ENCODE data around the gene UHRF1.
A peak's percentile ranks its signal among the peaks of the same experiment; 100 is the strongest.

UHRF1 gene

GRCh38 chr19:4908360-4908759, 941 bp upstream of the UHRF1 start:
- no peak overlapping the region for H3K23ac ChIP-seq (ENCODE audit: low read depth, low read length, poor library complexity)
- no peak overlapping the region for H3K18ac ChIP-seq (ENCODE audit: low read length)
- H3K9ac ChIP-seq (ENCODE audit: low read depth, low read length, poor library complexity) = no peak overlapping the region
- no peak for DNase-seq (ENCODE audit: low spot score)
- H2BK120ac ChIP-seq (ENCODE audit: low read depth, low read length) = no peak overlapping the region
- H4K91ac ChIP-seq (ENCODE audit: low read depth, low read length, poor library complexity) = no peak overlapping the region
- H3K27me3 ChIP-seq (ENCODE audit: control insufficient read depth in 3 of 3, insufficient read depth in 3 of 3, low read depth in 1 of 3, low read length in 3 of 3) = no peaks in the 10 kb centered on the region
- no peak overlapping the region for H2AK5ac ChIP-seq (ENCODE audit: low read depth, low read length)
- no peak overlapping the region for H3K4me2 ChIP-seq (ENCODE audit: insufficient read depth, low read length, poor library complexity, severe bottlenecking)
- no peak overlapping the region for H2BK15ac ChIP-seq (ENCODE audit: low read length)
- no peaks in the 10 kb centered on the region for H3K79me1 ChIP-seq (ENCODE audit: low read depth, low read length)
- no peak overlapping the region for H3K14ac ChIP-seq (ENCODE audit: low read length)
- H3K4me3 ChIP-seq (ENCODE audit: low read length in 2 of 2) = no peak overlapping the region
- no CpG with 5 or more reads among the region's 5 CpGs for WGBS, 2 donors (ENCODE audit: extremely low coverage in 2 of 2, insufficient read length in 2 of 2, insufficient replicate concordance in 1 of 2)
- H3K4ac ChIP-seq (ENCODE audit: low read length) = no peak overlapping the region
- H3K36me3 ChIP-seq (replicated peaks in 1 of 2; ENCODE audit: control insufficient read depth in 2 of 2, insufficient read depth in 2 of 2, low read length in 2 of 2) = peaks cover 11 to 22% of the 10 kb centered on the region in 2 donors
- H2AFZ ChIP-seq (ENCODE audit: low read length) = peak overlapping the region; percentile 97
- no peaks in the 10 kb centered on the region for H3K9me3 ChIP-seq (replicated peaks in 1 of 2; ENCODE audit: control insufficient read depth in 2 of 2, insufficient read depth in 1 of 2, low read depth in 1 of 2, low read length in 2 of 2)
- H2BK12ac ChIP-seq (ENCODE audit: low read length) = no peak overlapping the region
- no peak overlapping the region for H3K27ac ChIP-seq (replicated peaks; ENCODE audit: low read length)
- H4K8ac ChIP-seq (ENCODE audit: low read depth, low read length) = no peak overlapping the region
- H2BK5ac ChIP-seq (ENCODE audit: low read length) = no peak overlapping the region
- H3K4me1 ChIP-seq (ENCODE audit: control insufficient read depth in 2 of 2, insufficient read depth in 1 of 2, low read depth in 1 of 2, low read length in 2 of 2) = peaks cover 16 to 17% of the 10 kb centered on the region in 2 donors

GRCh38 chr19:4908781-4909155, 533 bp upstream of the UHRF1 start:
- Histone ChIP-seq H3K9me3 (replicated peaks in 1 of 2; ENCODE audit: control insufficient read depth in 2 of 2, insufficient read depth in 1 of 2, low read depth in 1 of 2, low read length in 2 of 2) (no peaks in the 10 kb centered on the region), H3K4me2 (ENCODE audit: insufficient read depth, low read length, poor library complexity, severe bottlenecking) (peak overlapping the region; percentile 99), H3K18ac (ENCODE audit: low read length) (peak overlapping the region; percentile 97), H3K9ac (ENCODE audit: low read depth, low read length, poor library complexity) (peak overlapping the region; percentile 80), H2BK120ac (ENCODE audit: low read depth, low read length) (peak overlapping the region; percentile 94), H4K8ac (ENCODE audit: low read depth, low read length) (no peak overlapping the region), H2BK15ac (ENCODE audit: low read length) (peak overlapping the region; percentile 72), H3K4me1 (ENCODE audit: control insufficient read depth in 2 of 2, insufficient read depth in 1 of 2, low read depth in 1 of 2, low read length in 2 of 2) (peaks cover 16 to 17% of the 10 kb centered on the region in 2 donors), H2BK12ac (ENCODE audit: low read length) (peak overlapping the region; percentile 86), H3K27ac (replicated peaks; ENCODE audit: low read length) (no peak overlapping the region), H3K14ac (ENCODE audit: low read length) (no peak overlapping the region), H3K23ac (ENCODE audit: low read depth, low read length, poor library complexity) (peak overlapping the region; percentile 89), H2AFZ (ENCODE audit: low read length) (peak overlapping the region; percentile 97), H4K91ac (ENCODE audit: low read depth, low read length, poor library complexity) (no peak overlapping the region), H3K4me3 (ENCODE audit: low read length in 2 of 2) (peak overlapping the region in 1 of 2 donors; percentile 77), H3K27me3 (ENCODE audit: control insufficient read depth in 3 of 3, insufficient read depth in 3 of 3, low read depth in 1 of 3, low read length in 3 of 3) (no peaks in the 10 kb centered on the region), H2AK5ac (ENCODE audit: low read depth, low read length) (peak overlapping the region; percentile 95), H3K4ac (ENCODE audit: low read length) (no peak overlapping the region), H3K79me1 (ENCODE audit: low read depth, low read length) (no peaks in the 10 kb centered on the region), H2BK5ac (ENCODE audit: low read length) (peak overlapping the region; percentile 88), H3K36me3 (replicated peaks in 1 of 2; ENCODE audit: control insufficient read depth in 2 of 2, insufficient read depth in 2 of 2, low read length in 2 of 2) (peaks cover 13 to 26% of the 10 kb centered on the region in 2 donors)
- WGBS, 2 donors (ENCODE audit: extremely low coverage in 2 of 2, insufficient read length in 2 of 2, insufficient replicate concordance in 1 of 2) = no CpG with 5 or more reads among the region's 15 CpGs
- no peak for DNase-seq (ENCODE audit: low spot score)

DNA sequence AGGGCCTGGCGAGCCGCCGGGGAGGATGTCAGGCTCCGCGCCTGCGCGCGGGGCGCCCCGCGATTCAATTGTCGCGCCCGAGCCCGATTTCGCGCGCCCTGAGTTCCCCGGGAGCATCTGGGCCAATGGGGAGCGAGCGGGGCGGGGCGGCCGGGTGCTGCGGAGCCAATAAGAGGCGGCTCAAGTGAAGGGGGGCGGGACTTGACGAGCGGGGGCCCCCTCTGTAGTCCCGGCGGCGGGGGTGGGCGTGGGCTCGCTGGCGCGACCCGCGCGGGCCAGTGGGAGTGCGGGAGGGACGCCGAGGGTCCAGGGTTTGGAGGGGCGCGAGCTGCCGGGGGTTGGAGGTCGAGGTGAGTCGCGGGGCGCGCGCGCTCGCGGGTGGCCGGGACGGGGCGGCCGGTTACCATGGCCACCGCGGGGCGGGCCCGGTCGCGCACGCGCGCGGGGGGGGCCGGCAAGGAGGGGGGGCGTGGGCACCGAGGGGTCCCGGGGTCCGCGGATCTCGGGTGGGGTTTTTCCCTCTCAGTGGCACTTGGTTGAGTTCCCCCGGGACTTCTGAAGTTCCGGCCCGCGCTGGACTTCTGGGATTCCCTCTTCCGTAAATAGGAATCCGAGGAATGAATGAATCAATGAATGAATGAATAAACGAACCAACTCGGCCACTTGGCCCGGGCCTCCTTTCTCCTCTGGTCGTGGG, 744 bp downstream of the UHRF1 start:
- peaks cover 6% of the 10 kb centered on the region for H3K79me1 ChIP-seq (ENCODE audit: low read depth, low read length)

DNA sequence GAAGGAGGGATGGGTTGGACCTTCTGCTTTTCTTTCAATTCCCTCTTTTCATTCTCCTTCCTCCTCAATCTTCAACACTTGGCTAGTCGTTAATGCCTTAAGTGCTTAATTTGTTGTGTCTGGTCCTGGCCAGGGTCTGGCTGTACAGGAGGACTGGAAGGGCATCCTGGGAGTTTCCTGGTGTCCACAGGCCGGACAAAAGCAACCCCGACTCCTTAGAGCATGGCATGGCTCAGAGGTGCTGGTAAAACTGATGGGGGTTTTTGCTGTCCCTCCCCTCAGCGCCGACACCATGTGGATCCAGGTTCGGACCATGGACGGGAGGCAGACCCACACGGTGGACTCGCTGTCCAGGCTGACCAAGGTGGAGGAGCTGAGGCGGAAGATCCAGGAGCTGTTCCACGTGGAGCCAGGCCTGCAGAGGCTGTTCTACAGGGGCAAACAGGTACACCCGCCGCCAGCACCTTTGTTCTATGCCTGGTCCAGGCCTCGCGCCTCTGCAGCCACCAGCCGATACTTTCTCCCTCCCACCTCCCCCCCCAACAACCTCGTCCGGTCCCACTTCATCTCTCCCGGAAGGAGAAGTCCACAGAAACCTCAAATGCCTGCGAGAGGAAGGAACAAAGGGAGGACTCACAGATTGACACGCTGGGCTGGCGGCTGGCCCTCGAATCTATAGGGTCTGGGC, 1.4 kb downstream of the UHRF1 start:
- H3K79me1 ChIP-seq (ENCODE audit: low read depth, low read length) = peaks cover 7% of the 10 kb centered on the region
- H3K9ac ChIP-seq (ENCODE audit: low read depth, low read length, poor library complexity) = peak overlapping the region; percentile 96
- no peak overlapping the region for H3K4ac ChIP-seq (ENCODE audit: low read length)
- H3K9me3 ChIP-seq (replicated peaks in 1 of 2; ENCODE audit: control insufficient read depth in 2 of 2, insufficient read depth in 1 of 2, low read depth in 1 of 2, low read length in 2 of 2) = no peaks in the 10 kb centered on the region
- H3K18ac ChIP-seq (ENCODE audit: low read length) = peak overlapping the region; percentile 58
- peak overlapping the region; percentile 57 for H3K23ac ChIP-seq (ENCODE audit: low read depth, low read length, poor library complexity)
- H2BK12ac ChIP-seq (ENCODE audit: low read length) = peak overlapping the region; percentile 59
- H2BK5ac ChIP-seq (ENCODE audit: low read length) = peak overlapping the region; percentile 15
- peak overlapping the region; percentile 53 for H2AK5ac ChIP-seq (ENCODE audit: low read depth, low read length)
- H4K8ac ChIP-seq (ENCODE audit: low read depth, low read length) = no peak overlapping the region
- H3K14ac ChIP-seq (ENCODE audit: low read length) = peak overlapping the region; percentile 9
- H3K4me2 ChIP-seq (ENCODE audit: insufficient read depth, low read length, poor library complexity, severe bottlenecking) = peak overlapping the region; percentile 85
- H3K27ac ChIP-seq (replicated peaks; ENCODE audit: low read length) = peak overlapping the region; percentile 69
- peak overlapping the region; percentile 97 for H2AFZ ChIP-seq (ENCODE audit: low read length)
- H2BK15ac ChIP-seq (ENCODE audit: low read length) = no peak overlapping the region
- no peak overlapping the region for H4K91ac ChIP-seq (ENCODE audit: low read depth, low read length, poor library complexity)
- no peaks in the 10 kb centered on the region for H3K27me3 ChIP-seq (ENCODE audit: control insufficient read depth in 3 of 3, insufficient read depth in 3 of 3, low read depth in 1 of 3, low read length in 3 of 3)
- peaks cover 17 to 18% of the 10 kb centered on the region in 2 donors for H3K4me1 ChIP-seq (ENCODE audit: control insufficient read depth in 2 of 2, insufficient read depth in 1 of 2, low read depth in 1 of 2, low read length in 2 of 2)
- no CpG with 5 or more reads among the region's 23 CpGs for WGBS, 2 donors (ENCODE audit: extremely low coverage in 2 of 2, insufficient read length in 2 of 2, insufficient replicate concordance in 1 of 2)
- no peak overlapping the region for H2BK120ac ChIP-seq (ENCODE audit: low read depth, low read length)
- peak overlapping the region; percentile 77 to 93 for H3K4me3 ChIP-seq (ENCODE audit: low read length in 2 of 2)
- H3K36me3 ChIP-seq (replicated peaks in 1 of 2; ENCODE audit: control insufficient read depth in 2 of 2, insufficient read depth in 2 of 2, low read length in 2 of 2) = peaks cover 27 to 46% of the 10 kb centered on the region in 2 donors
- no peak for DNase-seq (ENCODE audit: low spot score)

More for the DNA sequence above, 744 bp downstream of the UHRF1 start:
- Histone ChIP-seq H2AFZ (ENCODE audit: low read length) (peak overlapping the region; percentile 97), H3K36me3 (replicated peaks in 1 of 2; ENCODE audit: control insufficient read depth in 2 of 2, insufficient read depth in 2 of 2, low read length in 2 of 2) (peaks cover 20 to 39% of the 10 kb centered on the region in 2 donors), H3K4me1 (ENCODE audit: control insufficient read depth in 2 of 2, insufficient read depth in 1 of 2, low read depth in 1 of 2, low read length in 2 of 2) (peaks cover 17 to 18% of the 10 kb centered on the region in 2 donors), H3K18ac (ENCODE audit: low read length) (peak overlapping the region; percentile 93), H3K9ac (ENCODE audit: low read depth, low read length, poor library complexity) (peak overlapping the region; percentile 88), H3K27me3 (ENCODE audit: control insufficient read depth in 3 of 3, insufficient read depth in 3 of 3, low read depth in 1 of 3, low read length in 3 of 3) (no peaks in the 10 kb centered on the region), H3K4me3 (ENCODE audit: low read length in 2 of 2) (peak overlapping the region; percentile 77 to 93), H3K4me2 (ENCODE audit: insufficient read depth, low read length, poor library complexity, severe bottlenecking) (peak overlapping the region; percentile 99), H3K14ac (ENCODE audit: low read length) (no peak overlapping the region), H4K91ac (ENCODE audit: low read depth, low read length, poor library complexity) (no peak overlapping the region), H4K8ac (ENCODE audit: low read depth, low read length) (no peak overlapping the region), H3K23ac (ENCODE audit: low read depth, low read length, poor library complexity) (peak overlapping the region; percentile 89), H3K9me3 (replicated peaks in 1 of 2; ENCODE audit: control insufficient read depth in 2 of 2, insufficient read depth in 1 of 2, low read depth in 1 of 2, low read length in 2 of 2) (no peaks in the 10 kb centered on the region), H2BK12ac (ENCODE audit: low read length) (no peak overlapping the region), H2BK5ac (ENCODE audit: low read length) (peak overlapping the region; percentile 88), H3K27ac (replicated peaks; ENCODE audit: low read length) (peak overlapping the region; percentile 69), H2BK120ac (ENCODE audit: low read depth, low read length) (no peak overlapping the region), H2BK15ac (ENCODE audit: low read length) (no peak overlapping the region), H3K4ac (ENCODE audit: low read length) (no peak overlapping the region), H2AK5ac (ENCODE audit: low read depth, low read length) (no peak overlapping the region)
- WGBS, 2 donors (ENCODE audit: extremely low coverage in 2 of 2, insufficient read length in 2 of 2, insufficient replicate concordance in 1 of 2) = no CpG with 5 or more reads among the region's 85 CpGs
- peak; percentile 93 for DNase-seq (ENCODE audit: low spot score)

Data from neuronal stem cell (in vitro differentiated cells).